PC-9 (cell line): Measurements from ENCODE around the gene CACNA2D4.

Experiments
- CTCF ChIP-seq: fragments of 200-600 bp; sonication (generic); conservative IDR thresholded peaks from 2 replicates; pipeline ENCODE4 v1.6.1; 2017; ENCODE audit warnings: mixed run types, antibody characterized with exemption, mild to moderate bottlenecking, moderate library complexity
- EZH2 ChIP-seq: fragments of 200-600 bp; sonication (generic); IDR thresholded peaks from 2 replicates; pipeline ENCODE4 v1.8.0; 2017; ENCODE audit warnings: antibody characterized with exemption, low read depth

- TF ChIP-seq CTCF: no peak
- no peak for TF ChIP-seq EZH2
Measured at GRCh38 chr12:1847411-1847810, 71.0 kb downstream of the CACNA2D4 start.
